RWPE2 (cell line): Measurements from ENCODE around the gene ABI1.

Experiments
- ATAC-seq: fragments of 200-7000 bp; cut with Tn5 transposase; 3 replicates; pipeline ENCODE4 v1.9.1; 2021; ENCODE audit warnings: low read depth
- DNase-seq: peaks from one replicate; pipeline ENCODE4 v3.0.0-alpha.2; 2020; ENCODE audit warnings: low spot score
- H3K27ac ChIP-seq: fragments of 450-650 bp; 2 replicates; pipeline ENCODE4 v1.5.1; 2017; ENCODE audit warnings: mild to moderate bottlenecking; ENCODE audit not compliant: poor library complexity, severe bottlenecking
- H3K27me3 ChIP-seq: fragments of 250-450 bp; sonication (Bioruptor Pico); 2 replicates; pipeline ENCODE4 v1.5.1; 2021; ENCODE audit warnings: mild to moderate bottlenecking, moderate library complexity; ENCODE audit not compliant: insufficient read depth, poor library complexity, severe bottlenecking
- H3K36me3 ChIP-seq: fragments of 250-450 bp; sonication (Bioruptor Pico); 2 replicates; pipeline ENCODE4 v1.5.1; 2020; ENCODE audit warnings: low read depth, mild to moderate bottlenecking, moderate library complexity
- H3K4me1 ChIP-seq: fragments of 250-450 bp; sonication (Bioruptor Pico); 2 replicates; pipeline ENCODE4 v1.5.1; 2021; ENCODE audit warnings: mild to moderate bottlenecking, moderate library complexity; ENCODE audit not compliant: insufficient read depth, poor library complexity, severe bottlenecking
- H3K4me3 ChIP-seq: fragments of 250-450 bp; sonication (Bioruptor Pico); 2 replicates; pipeline ENCODE4 v1.5.1; 2021; ENCODE audit warnings: mild to moderate bottlenecking, moderate library complexity; ENCODE audit not compliant: severe bottlenecking
- H3K9me3 ChIP-seq: fragments of 250-450 bp; sonication (Bioruptor Pico); 2 replicates; pipeline ENCODE4 v1.5.1; 2021; ENCODE audit warnings: mild to moderate bottlenecking, moderate library complexity; ENCODE audit not compliant: severe bottlenecking
- TF ChIP-seq, protein P1 (sequence below): fragments of 450-650 bp; IDR thresholded peaks from one replicate; pipeline ENCODE4 v1.5.1; 2017; ENCODE audit warnings: mild to moderate bottlenecking, moderate library complexity; ENCODE audit not compliant: poor library complexity, severe bottlenecking

The ABI1 gene

DNA sequence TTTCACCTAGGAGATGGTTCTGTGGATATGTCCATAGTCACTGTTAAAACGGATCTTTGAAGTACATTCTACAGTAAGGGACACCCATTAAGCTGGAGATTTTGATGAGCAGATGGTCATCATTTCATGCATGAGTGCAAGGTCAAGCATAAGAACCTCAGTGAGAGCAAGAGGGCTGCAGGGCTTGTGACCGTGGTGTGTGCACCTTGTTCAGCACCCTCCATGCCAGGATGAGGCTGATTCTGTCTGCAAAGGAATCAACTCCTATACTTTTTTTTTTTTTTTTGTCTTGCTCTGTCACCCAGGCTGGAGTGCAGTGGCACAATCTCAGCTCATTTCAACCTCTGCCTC lies 145.6 kb downstream of the ABI1 start:
- Histone ChIP-seq H3K27me3 (no peaks in the 10 kb centered on the region), H3K36me3 (peaks cover 58% of the 10 kb centered on the region), H3K4me1 (no peaks in the 10 kb centered on the region), H3K4me3 (no peak overlapping the region), H3K9me3 (no peaks in the 10 kb centered on the region), H3K27ac (no peak overlapping the region)
- ATAC-seq (no peak), DNase-seq (no peak)
- TF ChIP-seq, protein P1, sequence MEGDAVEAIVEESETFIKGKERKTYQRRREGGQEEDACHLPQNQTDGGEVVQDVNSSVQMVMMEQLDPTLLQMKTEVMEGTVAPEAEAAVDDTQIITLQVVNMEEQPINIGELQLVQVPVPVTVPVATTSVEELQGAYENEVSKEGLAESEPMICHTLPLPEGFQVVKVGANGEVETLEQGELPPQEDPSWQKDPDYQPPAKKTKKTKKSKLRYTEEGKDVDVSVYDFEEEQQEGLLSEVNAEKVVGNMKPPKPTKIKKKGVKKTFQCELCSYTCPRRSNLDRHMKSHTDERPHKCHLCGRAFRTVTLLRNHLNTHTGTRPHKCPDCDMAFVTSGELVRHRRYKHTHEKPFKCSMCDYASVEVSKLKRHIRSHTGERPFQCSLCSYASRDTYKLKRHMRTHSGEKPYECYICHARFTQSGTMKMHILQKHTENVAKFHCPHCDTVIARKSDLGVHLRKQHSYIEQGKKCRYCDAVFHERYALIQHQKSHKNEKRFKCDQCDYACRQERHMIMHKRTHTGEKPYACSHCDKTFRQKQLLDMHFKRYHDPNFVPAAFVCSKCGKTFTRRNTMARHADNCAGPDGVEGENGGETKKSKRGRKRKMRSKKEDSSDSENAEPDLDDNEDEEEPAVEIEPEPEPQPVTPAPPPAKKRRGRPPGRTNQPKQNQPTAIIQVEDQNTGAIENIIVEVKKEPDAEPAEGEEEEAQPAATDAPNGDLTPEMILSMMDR: no peak

DNA sequence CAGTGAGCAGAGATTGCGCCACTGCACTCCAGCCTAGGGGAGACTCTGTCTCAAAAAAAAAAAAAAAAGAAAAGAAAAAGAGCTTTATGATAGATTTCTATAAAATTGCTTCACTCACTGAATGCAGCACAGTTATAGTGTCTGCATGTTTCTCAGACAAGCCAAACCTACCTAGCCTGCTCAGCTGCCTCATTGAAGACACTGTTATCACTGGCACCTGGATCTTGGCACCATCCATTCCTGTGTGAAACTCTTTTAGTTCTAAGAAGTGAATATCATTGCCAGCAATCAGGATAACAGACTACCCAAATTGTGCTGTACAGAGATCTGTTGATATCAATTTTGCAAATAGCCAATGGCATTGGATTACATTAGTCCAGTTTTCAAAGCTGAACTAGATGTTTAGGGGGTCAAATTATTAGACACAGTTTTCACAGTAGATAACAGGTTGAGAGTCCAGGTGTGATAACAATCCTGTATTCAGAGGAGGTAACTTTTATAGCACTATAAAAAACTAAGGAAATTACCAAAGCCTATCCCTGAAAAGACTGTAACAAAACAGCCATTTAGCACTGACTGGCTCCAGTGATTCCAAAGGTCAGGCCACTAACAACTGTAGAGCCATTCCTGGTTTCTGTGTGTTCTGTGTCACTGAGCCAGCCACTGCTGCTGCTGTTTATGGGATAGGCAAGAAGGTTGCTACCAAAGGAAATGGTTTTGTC lies 146.2 kb downstream of the ABI1 start:
- H3K27ac ChIP-seq: no peak overlapping the region
- TF ChIP-seq, protein P1: no peak
- DNase-seq: no peak
- no peaks in the 10 kb centered on the region for H3K27me3 ChIP-seq
- no peak overlapping the region for H3K4me3 ChIP-seq
- no peaks in the 10 kb centered on the region for H3K4me1 ChIP-seq
- H3K36me3 ChIP-seq: peaks cover 55% of the 10 kb centered on the region
- no peak for ATAC-seq
- H3K9me3 ChIP-seq: no peaks in the 10 kb centered on the region

DNA sequence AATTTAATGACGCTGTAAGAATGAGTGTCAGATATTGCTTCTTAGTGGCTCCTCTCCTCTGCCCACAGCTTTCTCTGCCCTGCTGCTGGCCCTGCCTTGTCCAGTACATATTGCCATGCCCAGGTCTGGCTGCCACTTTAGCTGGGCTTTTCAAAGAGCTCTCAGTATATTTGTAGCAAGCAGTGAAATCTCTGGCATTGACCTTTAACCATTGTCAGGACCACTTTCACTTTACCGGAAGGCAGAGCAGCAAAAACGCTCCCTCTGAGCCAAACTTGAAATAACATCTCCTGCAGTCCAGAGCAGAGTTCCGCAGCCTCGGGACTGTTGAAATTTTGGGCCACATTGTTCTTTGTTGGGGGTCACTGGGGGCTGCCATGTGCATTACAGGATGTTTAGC lies 149.4 kb downstream of the ABI1 start:
- no peak overlapping the region for H3K4me3 ChIP-seq
- TF ChIP-seq, protein P1: no peak
- H3K9me3 ChIP-seq: no peaks in the 10 kb centered on the region
- H3K27ac ChIP-seq: no peak overlapping the region
- ATAC-seq (no peak), DNase-seq (no peak)
- peaks cover 47% of the 10 kb centered on the region for H3K36me3 ChIP-seq
- H3K27me3 ChIP-seq: no peaks in the 10 kb centered on the region
- H3K4me1 ChIP-seq: no peaks in the 10 kb centered on the region

DNA sequence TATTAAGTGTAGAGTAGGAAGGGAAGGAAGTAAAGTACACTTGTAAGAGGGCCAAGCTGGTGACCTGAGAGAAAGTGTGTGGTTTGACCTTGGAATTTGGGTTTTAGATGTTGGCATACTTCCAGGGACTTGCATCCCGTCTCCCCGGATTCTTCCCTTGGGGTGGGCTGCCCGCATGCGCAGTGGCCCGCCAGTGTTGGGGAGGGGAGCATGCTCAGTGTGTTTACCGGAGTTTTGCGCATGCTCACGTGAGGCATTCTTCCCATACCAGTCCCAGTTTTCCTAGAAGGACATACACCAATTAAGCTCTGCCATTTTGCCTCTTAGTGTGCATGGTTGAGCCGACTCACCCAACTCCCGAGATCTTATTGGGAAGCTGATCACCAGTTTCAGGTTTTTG lies 153.8 kb downstream of the ABI1 start:
- no peaks in the 10 kb centered on the region for H3K9me3 ChIP-seq
- no peak overlapping the region for H3K27ac ChIP-seq
- no peak for DNase-seq
- no peak overlapping the region for H3K4me3 ChIP-seq
- ATAC-seq: no peak
- TF ChIP-seq, protein P1: no peak
- peaks cover 60% of the 10 kb centered on the region for H3K36me3 ChIP-seq
- H3K4me1 ChIP-seq: no peaks in the 10 kb centered on the region
- no peaks in the 10 kb centered on the region for H3K27me3 ChIP-seq

DNA sequence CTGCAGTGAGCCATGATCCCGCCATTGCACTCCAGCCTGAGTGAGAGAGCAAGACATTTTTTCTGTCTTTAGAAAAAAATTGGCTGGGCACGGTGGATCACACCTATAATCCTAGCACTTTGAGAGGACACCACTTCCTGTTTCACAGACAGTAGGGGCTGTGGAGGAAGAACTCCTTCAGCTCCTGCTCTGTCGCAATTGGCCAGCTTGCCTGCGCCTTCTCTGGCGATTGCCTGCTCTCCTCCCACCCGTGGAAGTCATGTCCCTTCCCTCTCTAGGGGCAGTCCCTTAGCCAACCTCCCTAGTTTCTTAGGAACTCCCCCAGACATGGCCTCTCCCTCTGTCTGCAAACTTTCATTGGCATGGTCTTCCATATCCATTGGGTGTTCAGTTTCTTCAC lies 154.6 kb downstream of the ABI1 start:
- Histone ChIP-seq H3K4me3 (no peak overlapping the region), H3K27ac (no peak overlapping the region), H3K9me3 (no peaks in the 10 kb centered on the region), H3K36me3 (peaks cover 67% of the 10 kb centered on the region), H3K27me3 (no peaks in the 10 kb centered on the region), H3K4me1 (no peaks in the 10 kb centered on the region)
- ATAC-seq (no peak), DNase-seq (no peak)
- TF ChIP-seq, protein P1: no peak
